Retinal pigment epithelial cell (primary cell): ENCODE data around the gene FMNL1.

ENCODE experiments used
- DNase-seq: peaks from one replicate; pipeline ENCODE4 v3.0.0-alpha.2; 2010; ENCODE audit warnings: low read depth
- H3K4me3 ChIP-seq: 2 replicates; pipeline ENCODE4 v1.5.1; 2011; ENCODE audit warnings: mild to moderate bottlenecking, low read length, control low read depth, moderate library complexity
- CTCF ChIP-seq: conservative IDR thresholded peaks from 2 replicates; pipeline ENCODE4 v1.5.1; 2011; ENCODE audit warnings: low read depth, low read length, control low read depth, inconsistent platforms

Gene FMNL1

GRCh38 chr17:45186801-45187354 is 34.8 kb upstream of the FMNL1 start:
- no peak overlapping the region for H3K4me3 ChIP-seq
- no peak for DNase-seq
- no peak for TF ChIP-seq CTCF

GRCh38 chr17:45189009-45189408 is 32.7 kb upstream of the FMNL1 start:
- no peak for DNase-seq
- no peak for TF ChIP-seq CTCF
- H3K4me3 ChIP-seq, result no peak overlapping the region

GRCh38 chr17:45190503-45191255 is 31.0 kb upstream of the FMNL1 start:
- DNase-seq, result no peak

GRCh38 chr17:45195424-45195823 is 26.3 kb upstream of the FMNL1 start:
- DNase-seq, result no peak
- H3K4me3 ChIP-seq, result no peak overlapping the region
- no peak for TF ChIP-seq CTCF

More at GRCh38 chr17:45190503-45191255, 31.0 kb upstream of the FMNL1 start:
- no peak overlapping the region for H3K4me3 ChIP-seq
- no peak for TF ChIP-seq CTCF

GRCh38 chr17:45197108-45197507 is 24.6 kb upstream of the FMNL1 start:
- TF ChIP-seq CTCF, result no peak
- H3K4me3 ChIP-seq, result no peak overlapping the region
- no peak for DNase-seq

- DNase-seq, result peak; percentile 30
- peak overlapping the region; percentile 10 for H3K4me3 ChIP-seq
- TF ChIP-seq CTCF, result peak; percentile 99
Measured at GRCh38 chr17:45197555-45198334, 23.9 kb upstream of the FMNL1 start.
